ENCODE results near the gene FEZF1.

GRCh38 chr7:122298131-122298530, 6.4 kb downstream of the FEZF1 start:
- TF ChIP-seq KDM1A (IDR thresholded peaks at IDR 0.05; ENCODE audit: borderline replicate concordance) (no peak), JUND (IDR thresholded peaks at IDR 0.05; ENCODE audit: low read depth, low read length) (no peak), POLR2AphosphoS5 (IDR thresholded peaks at IDR 0.05; ENCODE audit: low read length) (no peak), NRF1 (conservative IDR thresholded peaks at IDR 0.05; ENCODE audit: low read depth, low read length) (no peak)

All from GM12878 (cell line).